Neural cell (in vitro differentiated cells): Measurements from ENCODE around the gene TSPAN17.
A peak's percentile ranks its signal among the peaks of the same experiment; 100 is the strongest.

Experiments
- EZH2 ChIP-seq: fragments of 200-600, 300-800 bp; shearing (Covaris generic), sonication (generic); IDR thresholded peaks from 2 replicates; pipeline ENCODE4 v1.6.1; 2014; ENCODE audit warnings: antibody characterized with exemption, low read length, borderline replicate concordance, mild to moderate bottlenecking; ENCODE audit not compliant: insufficient read depth, poor library complexity, severe bottlenecking
- MXI1 ChIP-seq: fragments of 450-650 bp; conservative IDR thresholded peaks from 2 replicates; pipeline ENCODE4 v1.6.1; 2014; ENCODE audit warnings: antibody characterized with exemption, mild to moderate bottlenecking; ENCODE audit not compliant: poor library complexity, severe bottlenecking
- POLR2AphosphoS5 ChIP-seq: IDR thresholded peaks from 2 replicates; pipeline ENCODE4 v1.6.1; 2012
- RAD21 ChIP-seq: fragments of 450-650 bp; conservative IDR thresholded peaks from 2 replicates; pipeline ENCODE4 v1.6.1; 2014; ENCODE audit warnings: antibody characterized with exemption, mild to moderate bottlenecking, moderate library complexity
- SMC3 ChIP-seq: fragments of 450-650 bp; conservative IDR thresholded peaks from 2 replicates; pipeline ENCODE4 v1.6.1; 2014; ENCODE audit warnings: antibody characterized with exemption, mild to moderate bottlenecking, moderate library complexity; ENCODE audit not compliant: poor library complexity
- TAF1 ChIP-seq: IDR thresholded peaks from 2 replicates; pipeline ENCODE4 v1.6.1; 2012; ENCODE audit warnings: low read depth
- TF ChIP-seq, protein P1 (sequence below): IDR thresholded peaks from 2 replicates; pipeline ENCODE4 v1.6.1; 2012; ENCODE audit warnings: borderline replicate concordance
- TF ChIP-seq, protein P2 (sequence below): fragments of 450-650 bp; IDR thresholded peaks from 2 replicates; pipeline ENCODE4 v1.5.1; 2014; ENCODE audit warnings: antibody characterized with exemption, mild to moderate bottlenecking, moderate library complexity; ENCODE audit not compliant: poor library complexity, severe bottlenecking

GRCh38 chr5:176660860-176661641 is 13.8 kb downstream of the TSPAN17 start:
- TF ChIP-seq, protein P1, sequence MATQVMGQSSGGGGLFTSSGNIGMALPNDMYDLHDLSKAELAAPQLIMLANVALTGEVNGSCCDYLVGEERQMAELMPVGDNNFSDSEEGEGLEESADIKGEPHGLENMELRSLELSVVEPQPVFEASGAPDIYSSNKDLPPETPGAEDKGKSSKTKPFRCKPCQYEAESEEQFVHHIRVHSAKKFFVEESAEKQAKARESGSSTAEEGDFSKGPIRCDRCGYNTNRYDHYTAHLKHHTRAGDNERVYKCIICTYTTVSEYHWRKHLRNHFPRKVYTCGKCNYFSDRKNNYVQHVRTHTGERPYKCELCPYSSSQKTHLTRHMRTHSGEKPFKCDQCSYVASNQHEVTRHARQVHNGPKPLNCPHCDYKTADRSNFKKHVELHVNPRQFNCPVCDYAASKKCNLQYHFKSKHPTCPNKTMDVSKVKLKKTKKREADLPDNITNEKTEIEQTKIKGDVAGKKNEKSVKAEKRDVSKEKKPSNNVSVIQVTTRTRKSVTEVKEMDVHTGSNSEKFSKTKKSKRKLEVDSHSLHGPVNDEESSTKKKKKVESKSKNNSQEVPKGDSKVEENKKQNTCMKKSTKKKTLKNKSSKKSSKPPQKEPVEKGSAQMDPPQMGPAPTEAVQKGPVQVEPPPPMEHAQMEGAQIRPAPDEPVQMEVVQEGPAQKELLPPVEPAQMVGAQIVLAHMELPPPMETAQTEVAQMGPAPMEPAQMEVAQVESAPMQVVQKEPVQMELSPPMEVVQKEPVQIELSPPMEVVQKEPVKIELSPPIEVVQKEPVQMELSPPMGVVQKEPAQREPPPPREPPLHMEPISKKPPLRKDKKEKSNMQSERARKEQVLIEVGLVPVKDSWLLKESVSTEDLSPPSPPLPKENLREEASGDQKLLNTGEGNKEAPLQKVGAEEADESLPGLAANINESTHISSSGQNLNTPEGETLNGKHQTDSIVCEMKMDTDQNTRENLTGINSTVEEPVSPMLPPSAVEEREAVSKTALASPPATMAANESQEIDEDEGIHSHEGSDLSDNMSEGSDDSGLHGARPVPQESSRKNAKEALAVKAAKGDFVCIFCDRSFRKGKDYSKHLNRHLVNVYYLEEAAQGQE = no peak
- TF ChIP-seq, protein P2, sequence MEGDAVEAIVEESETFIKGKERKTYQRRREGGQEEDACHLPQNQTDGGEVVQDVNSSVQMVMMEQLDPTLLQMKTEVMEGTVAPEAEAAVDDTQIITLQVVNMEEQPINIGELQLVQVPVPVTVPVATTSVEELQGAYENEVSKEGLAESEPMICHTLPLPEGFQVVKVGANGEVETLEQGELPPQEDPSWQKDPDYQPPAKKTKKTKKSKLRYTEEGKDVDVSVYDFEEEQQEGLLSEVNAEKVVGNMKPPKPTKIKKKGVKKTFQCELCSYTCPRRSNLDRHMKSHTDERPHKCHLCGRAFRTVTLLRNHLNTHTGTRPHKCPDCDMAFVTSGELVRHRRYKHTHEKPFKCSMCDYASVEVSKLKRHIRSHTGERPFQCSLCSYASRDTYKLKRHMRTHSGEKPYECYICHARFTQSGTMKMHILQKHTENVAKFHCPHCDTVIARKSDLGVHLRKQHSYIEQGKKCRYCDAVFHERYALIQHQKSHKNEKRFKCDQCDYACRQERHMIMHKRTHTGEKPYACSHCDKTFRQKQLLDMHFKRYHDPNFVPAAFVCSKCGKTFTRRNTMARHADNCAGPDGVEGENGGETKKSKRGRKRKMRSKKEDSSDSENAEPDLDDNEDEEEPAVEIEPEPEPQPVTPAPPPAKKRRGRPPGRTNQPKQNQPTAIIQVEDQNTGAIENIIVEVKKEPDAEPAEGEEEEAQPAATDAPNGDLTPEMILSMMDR = peak; percentile 99
- TF ChIP-seq RAD21 (peak; percentile 99), MXI1 (peak; percentile 33), EZH2 (no peak), POLR2AphosphoS5 (no peak), SMC3 (peak; percentile 100), TAF1 (no peak)
